GM23338 (cell line): ENCODE measurements around the gene TENT5C. TPM values are rescaled to one million over a fixed set of nuclear protein-coding genes. Genes with fewer than 3 reads are reported as not detected.

Experiments
- ATAC-seq: fragments of 200-7000 bp; cut with Tn5 transposase; 3 replicates; pipeline ENCODE4 v1.9.1; 2020
- DNase-seq: peaks from one replicate; pipeline ENCODE4 v3.0.0-alpha.2; 2015; ENCODE audit warnings: low spot score
- H2AFZ ChIP-seq: fragments of 200-600 bp; sonication (generic); 2 replicates; pipeline ENCODE4 v1.8.0; 2016; ENCODE audit warnings: antibody characterized with exemption, mild to moderate bottlenecking, moderate library complexity
- H3F3A ChIP-seq: fragments of 200-600 bp; sonication (generic); replicated peaks from 2 replicates; pipeline ENCODE4 v1.8.0; 2017; ENCODE audit warnings: antibody characterized with exemption, mixed run types, low read depth
- H3K27ac ChIP-seq: fragments of 200-600 bp; sonication (generic); 2 replicates; pipeline ENCODE4 v1.6.1; 2016; ENCODE audit warnings: low read depth
- H3K27me3 ChIP-seq: fragments of 200-600 bp; sonication (generic); 2 replicates; pipeline ENCODE4 v1.8.0; 2016; ENCODE audit warnings: mild to moderate bottlenecking, mixed run types, moderate library complexity; ENCODE audit not compliant: insufficient read depth
- H3K36me3 ChIP-seq: fragments of 200-600 bp; sonication (generic); 2 replicates; pipeline ENCODE4 v1.8.0; 2016; ENCODE audit warnings: mild to moderate bottlenecking; ENCODE audit not compliant: insufficient read depth
- H3K4me1 ChIP-seq: fragments of 200-600 bp; sonication (generic); 2 replicates; pipeline ENCODE4 v1.8.0; 2016; ENCODE audit warnings: mild to moderate bottlenecking, moderate library complexity; ENCODE audit not compliant: insufficient read depth
- H3K4me2 ChIP-seq: fragments of 200-600 bp; sonication (generic); 2 replicates; pipeline ENCODE4 v1.7.1; 2017; ENCODE audit warnings: mixed run types
- H3K4me3 ChIP-seq: fragments of 200-600 bp; sonication (generic); 2 replicates; pipeline ENCODE4 v1.6.1; 2016; ENCODE audit warnings: mixed run types
- H3K79me2 ChIP-seq: fragments of 200-600 bp; sonication (generic); replicated peaks from 2 replicates; pipeline ENCODE4 v1.8.0; 2017; ENCODE audit warnings: mild to moderate bottlenecking; ENCODE audit not compliant: insufficient read depth
- H3K9me2 ChIP-seq: fragments of 200-600 bp; sonication (generic); 2 replicates; pipeline ENCODE4 v1.8.0; 2017; ENCODE audit not compliant: insufficient read depth
- H4K20me1 ChIP-seq: fragments of 200-600 bp; sonication (generic); replicated peaks from 2 replicates; pipeline ENCODE4 v1.8.0; 2017; ENCODE audit warnings: mild to moderate bottlenecking; ENCODE audit not compliant: insufficient read depth
- H3K27ac Mint-ChIP-seq: 2 replicates; pipeline ENCODE4 v1.8.0; 2020; ENCODE audit warnings: inconsistent platforms, mild to moderate bottlenecking, moderate library complexity, mixed read lengths
- H3K27me3 Mint-ChIP-seq: 3 replicates; pipeline ENCODE4 v1.8.0; 2022; ENCODE audit warnings: low read depth, mild to moderate bottlenecking, moderate library complexity, mixed read lengths, inconsistent platforms; ENCODE audit not compliant: insufficient read depth, poor library complexity
- H3K36me3 Mint-ChIP-seq: 3 replicates; pipeline ENCODE4 v1.8.0; 2021; ENCODE audit warnings: low read depth, mild to moderate bottlenecking, inconsistent platforms, moderate library complexity, mixed read lengths
- H3K4me1 Mint-ChIP-seq: 3 replicates; pipeline ENCODE4 v1.8.0; 2020; ENCODE audit warnings: mild to moderate bottlenecking, inconsistent platforms, mixed read lengths
- H3K4me3 Mint-ChIP-seq: 3 replicates; pipeline ENCODE4 v1.8.0; 2021; ENCODE audit warnings: moderate library complexity, mild to moderate bottlenecking, inconsistent platforms, mixed read lengths
- H3K9me3 Mint-ChIP-seq: 3 replicates; pipeline ENCODE4 v1.8.0; 2020; ENCODE audit warnings: moderate library complexity, mild to moderate bottlenecking, inconsistent platforms, mixed read lengths
- CREB1 ChIP-seq: fragments of 250-450 bp; sonication (Bioruptor Pico); IDR thresholded peaks from 2 replicates; pipeline ENCODE4 v1.5.0; 2020; ENCODE audit warnings: low read depth, mild to moderate bottlenecking, moderate library complexity
- EZH2 ChIP-seq: fragments of 200-600 bp; sonication (generic); IDR thresholded peaks from one replicate; pipeline ENCODE4 v1.8.0; 2017; ENCODE audit warnings: antibody characterized with exemption, mild to moderate bottlenecking, low read depth; ENCODE audit not compliant: unreplicated experiment
- EZH2phosphoT487 ChIP-seq: fragments of 200-600 bp; sonication (generic); IDR thresholded peaks from one replicate; pipeline ENCODE4 v1.8.1; 2018; ENCODE audit warnings: antibody characterized with exemption; ENCODE audit not compliant: unreplicated experiment
- JUNB ChIP-seq: IDR thresholded peaks from one replicate; pipeline ENCODE4 v1.6.1; 2016; ENCODE audit warnings: antibody characterized with exemption; ENCODE audit not compliant: unreplicated experiment
- NANOG ChIP-seq: IDR thresholded peaks from 2 replicates; pipeline ENCODE4 v1.6.1; 2016; ENCODE audit warnings: antibody characterized with exemption, borderline replicate concordance
- POLR2AphosphoS5 ChIP-seq: IDR thresholded peaks from 2 replicates; pipeline ENCODE4 v1.6.1; 2016; ENCODE audit warnings: antibody characterized with exemption, low read depth
- STAT1 ChIP-seq: IDR thresholded peaks from one replicate; pipeline ENCODE4 v1.6.1; 2016; ENCODE audit warnings: antibody characterized with exemption; ENCODE audit not compliant: unreplicated experiment
- ZNF114 ChIP-seq: fragments of 250-450 bp; sonication (Bioruptor Pico); IDR thresholded peaks from 2 replicates; pipeline ENCODE4 v1.5.0; 2020; ENCODE audit warnings: mild to moderate bottlenecking, moderate library complexity
- ZNF331 ChIP-seq: fragments of 250-450 bp; sonication (Bioruptor Pico); IDR thresholded peaks from 2 replicates; pipeline ENCODE4 v1.5.0; 2020; ENCODE audit warnings: low read depth, mild to moderate bottlenecking, moderate library complexity
- polyA plus RNA-seq: library from polyadenylated mRNA; unstranded; fragments of >200 nt; fragmentation: Nextera tagmentation; extraction: Ambion mirVana; gene quantifications from 2 replicates; pipeline ENCODE4 v1.2.1, GENCODE V29; 2016
- total RNA-seq: library from RNA; depleted of rRNA; stranded (reverse); fragments of >200 nt; shearing (Covaris generic); gene quantifications from 2 replicates; pipeline ENCODE4 v1.2.3, GENCODE V29; 2014
- TF ChIP-seq, protein P1 (sequence below), 2 experiments: fragments of 200-600 bp in 1 of 2; sonication (generic) in 1 of 2; conservative IDR thresholded peaks; 2 replicates each; pipeline versions ENCODE4 v1.5.1 to v1.6.1; 2016 to 2017; ENCODE audit warnings: antibody characterized with exemption in 2 of 2, low read depth in 2 of 2, mild to moderate bottlenecking in 2 of 2, moderate library complexity in 1 of 2
- TF ChIP-seq, protein P2 (sequence below): fragments of 250-450 bp; sonication (Bioruptor Pico); IDR thresholded peaks from 2 replicates; pipeline ENCODE4 v1.5.0; 2020; ENCODE audit warnings: mild to moderate bottlenecking, moderate library complexity
- TF ChIP-seq, protein P3 (sequence below): IDR thresholded peaks from 2 replicates; pipeline ENCODE4 v1.6.1; 2016; ENCODE audit warnings: antibody characterized with exemption
- TF ChIP-seq, protein P4 (sequence below): IDR thresholded peaks from one replicate; pipeline ENCODE4 v1.6.1; 2018; ENCODE audit warnings: antibody characterized with exemption; ENCODE audit not compliant: unreplicated experiment

Gene TENT5C
- total and polyA plus RNA-seq, 2 experiments from 2014 or later, result 0.23 to 0.80 TPM

DNA sequence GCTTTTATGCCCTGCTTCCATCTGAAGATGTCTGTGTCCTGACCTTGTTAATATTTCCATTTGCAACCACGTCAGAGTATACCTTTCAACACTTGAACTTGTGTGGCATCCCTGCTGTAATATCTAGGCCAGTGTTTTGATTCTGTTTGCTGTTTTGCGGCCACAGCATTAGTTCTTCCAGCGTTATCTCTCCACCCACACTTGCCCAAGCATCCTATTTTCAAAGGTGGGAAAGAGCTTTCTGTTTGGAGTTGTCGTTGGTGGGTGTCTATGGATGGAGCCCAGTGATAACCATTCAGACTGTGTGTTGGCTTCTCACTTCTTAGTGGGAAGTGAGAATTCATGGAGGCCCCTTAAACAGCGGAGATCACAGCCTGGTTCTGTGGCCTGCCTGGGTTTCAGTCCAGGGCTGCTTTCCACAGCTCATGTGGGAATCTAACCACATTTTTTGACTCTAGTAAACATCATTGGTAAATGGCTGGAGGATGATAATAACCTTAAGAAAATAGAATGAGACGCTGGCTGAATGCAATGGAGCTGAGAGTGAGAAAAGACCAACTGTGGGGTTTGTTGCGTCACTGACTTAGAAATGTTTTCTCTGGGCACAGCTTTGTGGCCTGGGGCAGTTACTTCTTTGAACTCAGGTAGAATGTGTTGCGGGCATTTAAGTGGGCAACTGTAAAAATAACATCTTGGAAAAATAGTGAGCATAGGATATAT, 7.6 kb downstream of the TENT5C start:
- Mint-ChIP-seq H3K36me3 (no peaks in the 10 kb centered on the region), H3K4me3 (no peak overlapping the region), H3K9me3 (no peaks in the 10 kb centered on the region), H3K27me3 (peaks cover 4% of the 10 kb centered on the region), H3K27ac (no peak overlapping the region), H3K4me1 (peaks cover 23% of the 10 kb centered on the region)
- Histone ChIP-seq H2AFZ (no peak overlapping the region), H3K27me3 (peaks cover 11% of the 10 kb centered on the region), H3F3A (no peaks in the 10 kb centered on the region), H3K4me1 (peaks cover under 1% of the 10 kb centered on the region; the same call in 1 of the 2 replicates), H3K79me2 (no peaks in the 10 kb centered on the region), H4K20me1 (no peaks in the 10 kb centered on the region), H3K4me2 (no peak overlapping the region), H3K36me3 (no peaks in the 10 kb centered on the region), H3K4me3 (no peak overlapping the region), H3K9me2 (no peaks in the 10 kb centered on the region; the same call in 1 of the 2 replicates), H3K27ac (no peak overlapping the region)
- ATAC-seq (no peak), DNase-seq (no peak)
- TF ChIP-seq ZNF331 (CRISPR knock-in tag) (no peak), STAT1 (no peak), EZH2phosphoT487 (no peak), POLR2AphosphoS5 (no peak), JUNB (no peak), EZH2 (no peak), ZNF114 (CRISPR knock-in tag) (no peak), CREB1 (CRISPR knock-in tag) (no peak), NANOG (no peak)
- TF ChIP-seq, protein P1, sequence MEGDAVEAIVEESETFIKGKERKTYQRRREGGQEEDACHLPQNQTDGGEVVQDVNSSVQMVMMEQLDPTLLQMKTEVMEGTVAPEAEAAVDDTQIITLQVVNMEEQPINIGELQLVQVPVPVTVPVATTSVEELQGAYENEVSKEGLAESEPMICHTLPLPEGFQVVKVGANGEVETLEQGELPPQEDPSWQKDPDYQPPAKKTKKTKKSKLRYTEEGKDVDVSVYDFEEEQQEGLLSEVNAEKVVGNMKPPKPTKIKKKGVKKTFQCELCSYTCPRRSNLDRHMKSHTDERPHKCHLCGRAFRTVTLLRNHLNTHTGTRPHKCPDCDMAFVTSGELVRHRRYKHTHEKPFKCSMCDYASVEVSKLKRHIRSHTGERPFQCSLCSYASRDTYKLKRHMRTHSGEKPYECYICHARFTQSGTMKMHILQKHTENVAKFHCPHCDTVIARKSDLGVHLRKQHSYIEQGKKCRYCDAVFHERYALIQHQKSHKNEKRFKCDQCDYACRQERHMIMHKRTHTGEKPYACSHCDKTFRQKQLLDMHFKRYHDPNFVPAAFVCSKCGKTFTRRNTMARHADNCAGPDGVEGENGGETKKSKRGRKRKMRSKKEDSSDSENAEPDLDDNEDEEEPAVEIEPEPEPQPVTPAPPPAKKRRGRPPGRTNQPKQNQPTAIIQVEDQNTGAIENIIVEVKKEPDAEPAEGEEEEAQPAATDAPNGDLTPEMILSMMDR (conservative IDR thresholded peaks at IDR 0.05; ENCODE audit: low read depth in 2 of 2), result no peak
- TF ChIP-seq, protein P2, sequence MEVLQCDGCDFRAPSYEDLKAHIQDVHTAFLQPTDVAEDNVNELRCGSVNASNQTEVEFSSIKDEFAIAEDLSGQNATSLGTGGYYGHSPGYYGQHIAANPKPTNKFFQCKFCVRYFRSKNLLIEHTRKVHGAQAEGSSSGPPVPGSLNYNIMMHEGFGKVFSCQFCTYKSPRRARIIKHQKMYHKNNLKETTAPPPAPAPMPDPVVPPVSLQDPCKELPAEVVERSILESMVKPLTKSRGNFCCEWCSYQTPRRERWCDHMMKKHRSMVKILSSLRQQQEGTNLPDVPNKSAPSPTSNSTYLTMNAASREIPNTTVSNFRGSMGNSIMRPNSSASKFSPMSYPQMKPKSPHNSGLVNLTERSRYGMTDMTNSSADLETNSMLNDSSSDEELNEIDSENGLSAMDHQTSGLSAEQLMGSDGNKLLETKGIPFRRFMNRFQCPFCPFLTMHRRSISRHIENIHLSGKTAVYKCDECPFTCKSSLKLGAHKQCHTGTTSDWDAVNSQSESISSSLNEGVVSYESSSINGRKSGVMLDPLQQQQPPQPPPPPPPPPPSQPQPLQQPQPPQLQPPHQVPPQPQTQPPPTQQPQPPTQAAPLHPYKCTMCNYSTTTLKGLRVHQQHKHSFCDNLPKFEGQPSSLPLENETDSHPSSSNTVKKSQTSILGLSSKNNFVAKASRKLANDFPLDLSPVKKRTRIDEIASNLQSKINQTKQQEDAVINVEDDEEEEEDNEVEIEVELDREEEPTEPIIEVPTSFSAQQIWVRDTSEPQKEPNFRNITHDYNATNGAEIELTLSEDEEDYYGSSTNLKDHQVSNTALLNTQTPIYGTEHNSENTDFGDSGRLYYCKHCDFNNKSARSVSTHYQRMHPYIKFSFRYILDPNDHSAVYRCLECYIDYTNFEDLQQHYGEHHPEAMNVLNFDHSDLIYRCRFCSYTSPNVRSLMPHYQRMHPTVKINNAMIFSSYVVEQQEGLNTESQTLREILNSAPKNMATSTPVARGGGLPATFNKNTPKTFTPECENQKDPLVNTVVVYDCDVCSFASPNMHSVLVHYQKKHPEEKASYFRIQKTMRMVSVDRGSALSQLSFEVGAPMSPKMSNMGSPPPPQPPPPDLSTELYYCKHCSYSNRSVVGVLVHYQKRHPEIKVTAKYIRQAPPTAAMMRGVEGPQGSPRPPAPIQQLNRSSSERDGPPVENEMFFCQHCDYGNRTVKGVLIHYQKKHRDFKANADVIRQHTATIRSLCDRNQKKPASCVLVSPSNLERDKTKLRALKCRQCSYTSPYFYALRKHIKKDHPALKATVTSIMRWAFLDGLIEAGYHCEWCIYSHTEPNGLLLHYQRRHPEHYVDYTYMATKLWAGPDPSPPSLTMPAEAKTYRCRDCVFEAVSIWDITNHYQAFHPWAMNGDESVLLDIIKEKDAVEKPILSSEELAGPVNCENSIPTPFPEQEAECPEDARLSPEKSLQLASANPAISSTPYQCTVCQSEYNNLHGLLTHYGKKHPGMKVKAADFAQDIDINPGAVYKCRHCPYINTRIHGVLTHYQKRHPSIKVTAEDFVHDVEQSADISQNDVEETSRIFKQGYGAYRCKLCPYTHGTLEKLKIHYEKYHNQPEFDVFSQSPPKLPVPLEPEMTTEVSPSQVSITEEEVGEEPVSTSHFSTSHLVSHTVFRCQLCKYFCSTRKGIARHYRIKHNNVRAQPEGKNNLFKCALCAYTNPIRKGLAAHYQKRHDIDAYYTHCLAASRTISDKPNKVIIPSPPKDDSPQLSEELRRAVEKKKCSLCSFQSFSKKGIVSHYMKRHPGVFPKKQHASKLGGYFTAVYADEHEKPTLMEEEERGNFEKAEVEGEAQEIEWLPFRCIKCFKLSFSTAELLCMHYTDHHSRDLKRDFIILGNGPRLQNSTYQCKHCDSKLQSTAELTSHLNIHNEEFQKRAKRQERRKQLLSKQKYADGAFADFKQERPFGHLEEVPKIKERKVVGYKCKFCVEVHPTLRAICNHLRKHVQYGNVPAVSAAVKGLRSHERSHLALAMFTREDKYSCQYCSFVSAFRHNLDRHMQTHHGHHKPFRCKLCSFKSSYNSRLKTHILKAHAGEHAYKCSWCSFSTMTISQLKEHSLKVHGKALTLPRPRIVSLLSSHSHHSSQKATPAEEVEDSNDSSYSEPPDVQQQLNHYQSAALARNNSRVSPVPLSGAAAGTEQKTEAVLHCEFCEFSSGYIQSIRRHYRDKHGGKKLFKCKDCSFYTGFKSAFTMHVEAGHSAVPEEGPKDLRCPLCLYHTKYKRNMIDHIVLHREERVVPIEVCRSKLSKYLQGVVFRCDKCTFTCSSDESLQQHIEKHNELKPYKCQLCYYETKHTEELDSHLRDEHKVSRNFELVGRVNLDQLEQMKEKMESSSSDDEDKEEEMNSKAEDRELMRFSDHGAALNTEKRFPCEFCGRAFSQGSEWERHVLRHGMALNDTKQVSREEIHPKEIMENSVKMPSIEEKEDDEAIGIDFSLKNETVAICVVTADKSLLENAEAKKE, result no peak
- TF ChIP-seq, protein P3, sequence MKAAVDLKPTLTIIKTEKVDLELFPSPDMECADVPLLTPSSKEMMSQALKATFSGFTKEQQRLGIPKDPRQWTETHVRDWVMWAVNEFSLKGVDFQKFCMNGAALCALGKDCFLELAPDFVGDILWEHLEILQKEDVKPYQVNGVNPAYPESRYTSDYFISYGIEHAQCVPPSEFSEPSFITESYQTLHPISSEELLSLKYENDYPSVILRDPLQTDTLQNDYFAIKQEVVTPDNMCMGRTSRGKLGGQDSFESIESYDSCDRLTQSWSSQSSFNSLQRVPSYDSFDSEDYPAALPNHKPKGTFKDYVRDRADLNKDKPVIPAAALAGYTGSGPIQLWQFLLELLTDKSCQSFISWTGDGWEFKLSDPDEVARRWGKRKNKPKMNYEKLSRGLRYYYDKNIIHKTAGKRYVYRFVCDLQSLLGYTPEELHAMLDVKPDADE, result no peak
- TF ChIP-seq, protein P4, sequence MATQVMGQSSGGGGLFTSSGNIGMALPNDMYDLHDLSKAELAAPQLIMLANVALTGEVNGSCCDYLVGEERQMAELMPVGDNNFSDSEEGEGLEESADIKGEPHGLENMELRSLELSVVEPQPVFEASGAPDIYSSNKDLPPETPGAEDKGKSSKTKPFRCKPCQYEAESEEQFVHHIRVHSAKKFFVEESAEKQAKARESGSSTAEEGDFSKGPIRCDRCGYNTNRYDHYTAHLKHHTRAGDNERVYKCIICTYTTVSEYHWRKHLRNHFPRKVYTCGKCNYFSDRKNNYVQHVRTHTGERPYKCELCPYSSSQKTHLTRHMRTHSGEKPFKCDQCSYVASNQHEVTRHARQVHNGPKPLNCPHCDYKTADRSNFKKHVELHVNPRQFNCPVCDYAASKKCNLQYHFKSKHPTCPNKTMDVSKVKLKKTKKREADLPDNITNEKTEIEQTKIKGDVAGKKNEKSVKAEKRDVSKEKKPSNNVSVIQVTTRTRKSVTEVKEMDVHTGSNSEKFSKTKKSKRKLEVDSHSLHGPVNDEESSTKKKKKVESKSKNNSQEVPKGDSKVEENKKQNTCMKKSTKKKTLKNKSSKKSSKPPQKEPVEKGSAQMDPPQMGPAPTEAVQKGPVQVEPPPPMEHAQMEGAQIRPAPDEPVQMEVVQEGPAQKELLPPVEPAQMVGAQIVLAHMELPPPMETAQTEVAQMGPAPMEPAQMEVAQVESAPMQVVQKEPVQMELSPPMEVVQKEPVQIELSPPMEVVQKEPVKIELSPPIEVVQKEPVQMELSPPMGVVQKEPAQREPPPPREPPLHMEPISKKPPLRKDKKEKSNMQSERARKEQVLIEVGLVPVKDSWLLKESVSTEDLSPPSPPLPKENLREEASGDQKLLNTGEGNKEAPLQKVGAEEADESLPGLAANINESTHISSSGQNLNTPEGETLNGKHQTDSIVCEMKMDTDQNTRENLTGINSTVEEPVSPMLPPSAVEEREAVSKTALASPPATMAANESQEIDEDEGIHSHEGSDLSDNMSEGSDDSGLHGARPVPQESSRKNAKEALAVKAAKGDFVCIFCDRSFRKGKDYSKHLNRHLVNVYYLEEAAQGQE, result no peak
